ENCODE data around the gene SEL1L.
"Not testable (repeated sequence)": the region's sequence is repeated elsewhere in the genome, so short reads cannot be mapped to it uniquely, and the experiment has no call there.

Gene SEL1L

DNA sequence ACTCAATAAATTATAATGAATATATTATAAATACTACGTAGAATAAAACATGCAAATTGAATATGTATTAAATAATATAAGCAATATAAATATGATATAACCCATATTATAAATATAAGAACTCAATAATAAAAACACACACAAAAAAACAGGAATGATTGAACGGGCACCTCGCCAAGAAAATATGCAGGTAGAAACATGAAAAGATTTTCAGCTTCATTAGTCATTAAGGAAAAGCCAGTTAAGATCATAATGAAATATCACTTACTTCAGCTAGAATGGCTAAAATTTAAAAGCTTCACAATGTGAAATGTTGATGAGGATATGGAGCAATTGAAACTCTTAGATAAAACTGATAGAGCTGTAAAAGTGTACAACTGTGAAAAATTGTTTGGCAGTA lies 17.8 kb upstream of the SEL1L start:
- in situ Hi-C loops (cut with HindIII; ENCODE audit: low sequenced_read_pairs) = no loop called here
- TF ChIP-seq, protein P1, sequence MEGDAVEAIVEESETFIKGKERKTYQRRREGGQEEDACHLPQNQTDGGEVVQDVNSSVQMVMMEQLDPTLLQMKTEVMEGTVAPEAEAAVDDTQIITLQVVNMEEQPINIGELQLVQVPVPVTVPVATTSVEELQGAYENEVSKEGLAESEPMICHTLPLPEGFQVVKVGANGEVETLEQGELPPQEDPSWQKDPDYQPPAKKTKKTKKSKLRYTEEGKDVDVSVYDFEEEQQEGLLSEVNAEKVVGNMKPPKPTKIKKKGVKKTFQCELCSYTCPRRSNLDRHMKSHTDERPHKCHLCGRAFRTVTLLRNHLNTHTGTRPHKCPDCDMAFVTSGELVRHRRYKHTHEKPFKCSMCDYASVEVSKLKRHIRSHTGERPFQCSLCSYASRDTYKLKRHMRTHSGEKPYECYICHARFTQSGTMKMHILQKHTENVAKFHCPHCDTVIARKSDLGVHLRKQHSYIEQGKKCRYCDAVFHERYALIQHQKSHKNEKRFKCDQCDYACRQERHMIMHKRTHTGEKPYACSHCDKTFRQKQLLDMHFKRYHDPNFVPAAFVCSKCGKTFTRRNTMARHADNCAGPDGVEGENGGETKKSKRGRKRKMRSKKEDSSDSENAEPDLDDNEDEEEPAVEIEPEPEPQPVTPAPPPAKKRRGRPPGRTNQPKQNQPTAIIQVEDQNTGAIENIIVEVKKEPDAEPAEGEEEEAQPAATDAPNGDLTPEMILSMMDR (IDR thresholded peaks at IDR 0.05; ENCODE audit: low read depth, low read length) = no peak
- H3K4me3 ChIP-seq (ENCODE audit: low read depth, low read length) = no peak overlapping the region
- DNase-seq (ENCODE audit: low read depth, low spot score) = no peak

DNA sequence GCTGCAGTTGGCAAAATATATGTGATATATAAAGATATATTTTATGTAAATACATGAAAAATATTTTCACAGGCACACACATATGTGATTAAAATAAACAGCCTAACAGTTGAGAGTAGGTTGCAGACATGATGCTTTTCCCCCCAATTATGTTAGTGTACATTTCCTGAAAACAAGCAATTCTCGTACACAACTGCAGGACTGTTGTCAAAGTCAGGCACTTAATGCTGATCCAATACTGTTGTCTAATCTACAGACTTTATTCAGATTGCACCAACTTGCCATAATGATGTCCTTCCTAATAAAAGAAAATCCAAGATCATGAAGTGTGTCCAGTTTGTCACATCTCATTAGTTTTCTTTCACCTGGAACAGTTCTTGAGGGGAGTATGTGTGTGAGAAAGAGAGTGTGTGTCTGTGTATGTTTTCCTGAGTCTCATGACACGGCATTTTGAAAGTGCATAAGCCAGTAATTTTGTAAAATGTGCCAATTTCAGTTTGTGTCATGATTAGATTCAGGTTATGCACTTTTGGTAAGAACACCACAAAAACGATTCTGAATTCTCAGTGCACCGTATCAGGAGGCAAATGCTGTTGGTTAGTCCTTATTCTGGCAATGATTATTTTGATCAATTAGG lies 16.5 kb upstream of the SEL1L start:
- in situ Hi-C loops (cut with HindIII; ENCODE audit: low sequenced_read_pairs) = no loop called here

DNA sequence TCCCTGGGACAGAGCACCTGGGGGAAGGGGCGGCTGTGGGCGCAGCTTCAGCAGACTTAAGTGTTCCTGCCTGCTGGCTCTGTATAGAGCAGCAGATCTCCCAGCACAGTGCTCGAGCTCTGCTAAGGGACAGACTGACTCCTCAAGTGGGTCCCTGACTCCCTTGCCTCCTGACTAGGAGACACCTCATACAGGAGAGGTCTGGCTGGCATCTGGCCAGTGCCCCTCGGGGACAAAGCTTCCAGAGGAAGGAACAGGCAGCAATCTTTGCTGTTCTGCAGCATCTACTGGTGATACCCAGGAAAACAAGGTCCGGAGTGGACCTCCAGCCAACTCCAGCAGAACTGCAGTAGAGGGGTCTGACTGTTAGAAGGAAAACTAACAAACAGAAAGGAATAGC lies 7.6 kb upstream of the SEL1L start:
- DNase-seq (ENCODE audit: low read depth, low spot score); H3K4me3 ChIP-seq (ENCODE audit: low read depth, low read length); in situ Hi-C loops (cut with HindIII; ENCODE audit: low sequenced_read_pairs): not testable (repeated sequence)

More for the DNA sequence above, 16.5 kb upstream of the SEL1L start:
- DNase-seq (ENCODE audit: low read depth, low spot score) = no peak
- TF ChIP-seq, protein P1 (IDR thresholded peaks at IDR 0.05; ENCODE audit: low read depth, low read length) = no peak
- no peak overlapping the region for H3K4me3 ChIP-seq (ENCODE audit: low read depth, low read length)

DNA sequence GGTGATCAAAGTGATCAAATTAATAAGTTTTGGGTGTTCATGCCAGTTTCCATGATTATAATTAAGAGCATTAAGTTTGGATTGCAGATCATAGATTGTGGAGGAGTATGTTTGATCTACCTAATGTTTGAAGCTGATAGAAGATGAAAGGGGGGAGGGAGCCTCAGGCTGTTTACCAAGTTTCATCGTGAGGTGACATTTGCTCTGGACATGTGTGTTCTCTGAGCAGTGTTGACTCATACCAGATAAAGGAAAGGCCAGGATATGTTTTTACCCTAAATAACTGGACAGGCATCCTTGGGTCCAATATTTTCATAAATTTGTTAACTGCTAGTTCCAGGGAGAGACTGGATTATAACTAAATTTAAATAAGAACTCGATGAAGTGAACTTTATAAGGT lies 3.5 kb upstream of the SEL1L start:
- no peak for DNase-seq (ENCODE audit: low read depth, low spot score)

DNA sequence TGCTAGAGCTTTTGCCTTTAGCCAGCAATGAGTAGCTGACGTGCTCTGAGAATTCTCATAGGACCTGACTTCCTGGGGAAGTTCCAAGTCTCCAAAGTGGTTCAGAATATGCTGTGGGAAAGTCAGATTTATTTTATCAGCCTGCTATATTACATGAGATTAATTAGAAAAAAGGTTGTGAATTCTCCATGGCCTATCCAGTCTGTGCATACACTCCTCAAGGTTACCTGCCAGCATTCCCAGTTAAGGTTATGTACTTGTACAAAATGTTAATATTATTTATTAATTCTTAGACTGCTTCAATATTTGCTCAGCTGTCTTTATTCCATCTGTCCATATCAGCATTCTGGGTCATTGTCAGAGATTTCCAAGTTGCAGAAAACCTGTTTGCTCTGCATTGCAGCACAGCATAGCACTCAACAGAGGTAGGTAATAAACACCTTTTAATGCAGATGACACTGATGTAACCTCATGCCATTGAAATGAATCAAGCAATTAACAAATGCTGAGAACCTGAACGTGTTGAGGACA lies 2.7 kb upstream of the SEL1L start:
- no peak for DNase-seq (ENCODE audit: low read depth, low spot score)
- no peak overlapping the region for H3K4me3 ChIP-seq (ENCODE audit: low read depth, low read length)
- in situ Hi-C loops (cut with HindIII; ENCODE audit: low sequenced_read_pairs) = no loop called here
- TF ChIP-seq, protein P1 (IDR thresholded peaks at IDR 0.05; ENCODE audit: low read depth, low read length) = no peak

More for the DNA sequence above, 3.5 kb upstream of the SEL1L start:
- in situ Hi-C loops (cut with HindIII; ENCODE audit: low sequenced_read_pairs) = no loop called here
- no peak overlapping the region for H3K4me3 ChIP-seq (ENCODE audit: low read depth, low read length)
- TF ChIP-seq, protein P1 (IDR thresholded peaks at IDR 0.05; ENCODE audit: low read depth, low read length) = no peak

DNA sequence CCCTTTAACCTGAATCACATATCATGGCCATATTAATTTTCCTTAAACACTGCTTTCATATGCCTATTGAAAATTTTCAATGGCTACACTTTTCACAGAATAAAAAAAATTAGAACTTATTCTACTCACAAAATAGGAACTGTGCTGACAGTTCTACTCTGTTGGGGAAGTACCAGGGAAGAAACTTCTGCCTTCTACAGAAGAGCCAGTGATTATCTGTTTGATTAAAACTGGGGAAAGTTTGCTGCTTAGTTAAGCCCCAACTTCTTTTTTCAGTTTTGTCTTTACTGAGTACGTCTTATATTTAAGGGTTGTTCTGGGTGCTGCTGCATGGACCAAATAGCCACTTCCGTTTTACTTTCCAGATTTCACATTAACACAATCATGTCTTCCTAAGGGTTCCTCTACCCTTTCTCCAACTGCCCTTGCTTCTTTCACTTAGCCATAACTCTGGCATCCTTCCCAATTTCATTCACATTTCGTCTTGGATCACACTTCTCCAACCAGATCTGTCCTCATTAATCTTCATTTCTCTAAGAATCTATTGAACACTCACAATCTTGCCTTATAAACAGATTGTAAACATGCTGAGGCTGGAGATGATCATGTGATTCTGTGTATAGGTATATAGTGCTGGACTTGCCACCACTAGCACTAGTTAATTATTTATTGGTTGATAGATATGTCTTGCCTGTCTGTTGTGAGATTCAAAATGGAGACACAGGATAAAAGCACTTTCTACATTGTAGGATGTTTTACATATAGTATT lies 1.9 kb upstream of the SEL1L start:
- TF ChIP-seq, protein P1 (IDR thresholded peaks at IDR 0.05; ENCODE audit: low read depth, low read length) = no peak
- no peak for DNase-seq (ENCODE audit: low read depth, low spot score)
- H3K4me3 ChIP-seq (ENCODE audit: low read depth, low read length) = no peak overlapping the region
- in situ Hi-C loops (cut with HindIII; ENCODE audit: low sequenced_read_pairs) = no loop called here

DNA sequence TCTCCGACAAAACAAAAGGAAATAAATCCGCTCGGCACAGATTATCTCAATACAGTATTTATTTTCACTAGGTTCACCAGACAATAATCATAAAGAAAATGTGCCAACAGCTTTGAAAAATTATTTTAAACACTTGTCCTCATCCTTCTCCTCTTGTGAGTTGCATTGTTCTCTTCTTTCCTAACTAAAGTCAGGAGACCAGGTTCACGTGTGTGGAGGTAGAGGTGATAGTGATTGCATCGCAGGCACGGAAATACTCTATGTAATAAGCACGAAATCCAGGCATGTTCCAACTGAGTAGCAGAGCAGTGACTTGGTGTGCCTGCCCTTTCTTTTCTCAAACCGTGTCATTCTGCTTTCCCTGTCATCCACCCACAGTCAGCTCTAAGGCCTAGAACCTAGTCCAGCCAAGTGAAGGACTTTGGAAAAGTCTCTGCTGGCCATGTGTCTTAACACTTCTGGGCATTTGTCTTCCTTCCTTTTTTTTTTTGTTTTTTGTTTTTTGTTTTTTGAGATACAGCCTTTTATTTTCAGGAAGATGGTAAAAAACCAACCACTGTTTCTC lies 939 bp upstream of the SEL1L start:
- TF ChIP-seq, protein P1 (IDR thresholded peaks at IDR 0.05; ENCODE audit: low read depth, low read length) = no peak
- DNase-seq (ENCODE audit: low read depth, low spot score) = no peak
- H3K4me3 ChIP-seq (ENCODE audit: low read depth, low read length) = no peak overlapping the region
- in situ Hi-C loops (cut with HindIII; ENCODE audit: low sequenced_read_pairs) = no loop called here

Data from astrocyte of the spinal cord (primary cell).